ENCODE results near the gene DCUN1D3. TPM values are rescaled to one million over a fixed set of nuclear protein-coding genes. Genes with fewer than 3 reads are reported as not detected.
"Not testable (repeated sequence)": the region's sequence is repeated elsewhere in the genome, so short reads cannot be mapped to it uniquely, and the experiment has no call there.

Gene DCUN1D3
- total RNA-seq, 1 donor from 2014 or later: 14.0 TPM

DNA sequence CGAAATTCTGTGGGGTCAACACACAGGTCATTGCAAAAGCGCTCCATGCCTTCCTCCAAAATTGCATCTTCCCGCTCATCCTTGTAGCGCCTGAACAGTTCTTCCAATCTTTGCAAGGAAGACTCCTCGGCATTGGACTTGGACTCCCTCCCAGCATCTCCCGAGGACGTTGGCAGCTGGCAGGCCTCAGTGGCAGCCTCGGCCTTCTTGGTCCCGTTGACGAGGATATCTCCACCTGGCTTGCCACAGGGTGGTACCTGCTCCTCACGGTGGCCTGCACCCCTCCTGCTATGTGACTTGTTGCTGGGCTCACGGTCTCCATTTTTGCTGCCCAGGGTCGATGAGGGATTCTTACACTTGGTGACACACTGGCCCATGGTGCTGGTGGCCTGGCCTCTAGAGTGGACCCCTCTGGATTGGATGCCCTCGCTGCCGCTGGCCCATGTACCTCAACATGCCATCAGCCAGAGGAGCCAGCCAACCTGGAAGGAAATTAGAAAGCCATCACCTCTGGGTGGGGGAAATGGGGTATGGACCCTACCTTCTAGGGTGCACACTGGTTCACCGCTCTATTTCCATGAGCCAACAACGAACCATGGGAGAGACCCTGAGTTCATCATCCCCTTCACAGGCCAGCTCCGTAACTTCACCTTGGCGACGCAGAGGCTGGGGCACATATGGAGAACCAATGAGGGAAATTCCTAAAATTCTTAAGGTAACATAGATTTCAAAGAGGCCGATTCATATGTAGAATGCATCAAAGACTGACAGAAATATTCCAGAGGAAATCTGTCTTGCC is 37.8 kb downstream of the DCUN1D3 start:
- FAIRE-seq (no peak), DNase-seq (ENCODE audit: low read depth) (no peak)
- TF ChIP-seq, protein P1, sequence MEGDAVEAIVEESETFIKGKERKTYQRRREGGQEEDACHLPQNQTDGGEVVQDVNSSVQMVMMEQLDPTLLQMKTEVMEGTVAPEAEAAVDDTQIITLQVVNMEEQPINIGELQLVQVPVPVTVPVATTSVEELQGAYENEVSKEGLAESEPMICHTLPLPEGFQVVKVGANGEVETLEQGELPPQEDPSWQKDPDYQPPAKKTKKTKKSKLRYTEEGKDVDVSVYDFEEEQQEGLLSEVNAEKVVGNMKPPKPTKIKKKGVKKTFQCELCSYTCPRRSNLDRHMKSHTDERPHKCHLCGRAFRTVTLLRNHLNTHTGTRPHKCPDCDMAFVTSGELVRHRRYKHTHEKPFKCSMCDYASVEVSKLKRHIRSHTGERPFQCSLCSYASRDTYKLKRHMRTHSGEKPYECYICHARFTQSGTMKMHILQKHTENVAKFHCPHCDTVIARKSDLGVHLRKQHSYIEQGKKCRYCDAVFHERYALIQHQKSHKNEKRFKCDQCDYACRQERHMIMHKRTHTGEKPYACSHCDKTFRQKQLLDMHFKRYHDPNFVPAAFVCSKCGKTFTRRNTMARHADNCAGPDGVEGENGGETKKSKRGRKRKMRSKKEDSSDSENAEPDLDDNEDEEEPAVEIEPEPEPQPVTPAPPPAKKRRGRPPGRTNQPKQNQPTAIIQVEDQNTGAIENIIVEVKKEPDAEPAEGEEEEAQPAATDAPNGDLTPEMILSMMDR (IDR thresholded peaks at IDR 0.05; ENCODE audit: insufficient read depth, low read length, severe bottlenecking): no peak
- Histone ChIP-seq H3K4me3 (ENCODE audit: low read depth, low read length) (no peak overlapping the region), H3K36me3 (ENCODE audit: control insufficient read depth, insufficient read depth, low read length) (peaks cover 9% of the 10 kb centered on the region), H3K27me3 (ENCODE audit: control insufficient read depth, insufficient read depth, low read length) (no peaks in the 10 kb centered on the region)

DNA sequence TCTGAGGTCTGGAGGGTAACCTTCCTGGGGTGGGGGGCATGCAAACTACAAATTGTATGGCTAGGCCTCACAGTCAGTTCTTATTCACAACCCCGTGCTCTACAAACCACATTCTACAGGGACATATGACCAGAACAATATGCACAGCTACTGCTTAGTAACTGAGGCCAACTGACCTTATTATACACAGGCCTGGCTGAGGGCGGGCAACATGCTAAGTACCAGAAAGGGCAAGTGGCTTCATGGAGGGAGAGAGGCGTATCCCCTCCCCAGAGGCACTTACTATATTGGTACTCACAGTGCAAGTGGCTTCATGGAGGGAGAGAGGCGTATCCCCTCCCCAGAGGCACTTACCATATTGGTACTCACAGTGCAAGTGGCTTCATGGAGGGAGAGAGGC is 39.2 kb downstream of the DCUN1D3 start:
- H3K27me3 ChIP-seq (ENCODE audit: control insufficient read depth, insufficient read depth, low read length); H3K36me3 ChIP-seq (ENCODE audit: control insufficient read depth, insufficient read depth, low read length); FAIRE-seq; H3K4me3 ChIP-seq (ENCODE audit: low read depth, low read length); DNase-seq (ENCODE audit: low read depth): not testable (repeated sequence)

DNA sequence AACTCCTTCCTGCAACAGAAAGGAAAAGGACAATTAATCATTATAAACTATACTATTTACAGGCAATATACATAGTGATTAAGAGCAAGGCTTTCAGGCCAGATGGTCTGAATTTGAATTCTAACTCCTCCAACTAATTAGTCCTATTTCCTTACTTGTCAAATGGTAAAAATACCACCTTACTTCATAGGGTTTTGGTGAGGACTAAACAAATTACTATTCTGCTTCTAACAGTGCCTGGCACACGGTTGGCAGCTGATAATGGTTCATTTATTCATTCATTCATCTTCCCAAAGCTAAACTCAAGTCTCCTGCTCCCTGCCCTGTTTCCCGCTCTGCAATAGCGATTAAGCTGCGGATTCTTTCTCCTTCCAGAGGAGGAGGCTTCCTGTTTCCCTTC is 39.8 kb downstream of the DCUN1D3 start:
- TF ChIP-seq, protein P1 (IDR thresholded peaks at IDR 0.05; ENCODE audit: insufficient read depth, low read length, severe bottlenecking): no peak
- DNase-seq (ENCODE audit: low read depth) (no peak), FAIRE-seq (no peak)
- no peaks in the 10 kb centered on the region for H3K27me3 ChIP-seq (ENCODE audit: control insufficient read depth, insufficient read depth, low read length)
- H3K36me3 ChIP-seq (ENCODE audit: control insufficient read depth, insufficient read depth, low read length): peaks cover 9% of the 10 kb centered on the region
- no peak overlapping the region for H3K4me3 ChIP-seq (ENCODE audit: low read depth, low read length)

DNA sequence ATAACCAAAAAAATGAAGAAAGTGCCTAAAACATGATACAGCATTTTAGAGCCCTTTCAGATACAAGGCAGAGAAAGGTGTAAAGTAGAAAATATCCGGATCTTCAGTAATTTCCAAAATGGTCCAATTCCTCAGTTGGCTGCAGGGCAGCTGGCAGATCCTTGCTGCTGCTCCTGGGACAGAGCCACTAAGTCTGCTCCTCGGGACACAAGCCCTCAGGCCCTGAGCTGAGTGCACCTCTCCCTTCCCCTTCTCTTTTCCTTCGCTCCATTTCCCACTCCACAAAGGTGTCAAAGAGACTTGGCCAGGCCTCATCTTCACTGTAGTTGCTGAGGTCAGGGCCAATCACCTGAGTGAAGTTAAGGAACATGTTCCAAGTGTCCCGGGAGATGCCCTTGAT is 40.5 kb downstream of the DCUN1D3 start:
- TF ChIP-seq, protein P1 (IDR thresholded peaks at IDR 0.05; ENCODE audit: insufficient read depth, low read length, severe bottlenecking): no peak
- Histone ChIP-seq H3K27me3 (ENCODE audit: control insufficient read depth, insufficient read depth, low read length) (no peaks in the 10 kb centered on the region), H3K36me3 (ENCODE audit: control insufficient read depth, insufficient read depth, low read length) (peaks cover 9% of the 10 kb centered on the region), H3K4me3 (ENCODE audit: low read depth, low read length) (no peak overlapping the region)
- FAIRE-seq: no peak
- no peak for DNase-seq (ENCODE audit: low read depth)

DNA sequence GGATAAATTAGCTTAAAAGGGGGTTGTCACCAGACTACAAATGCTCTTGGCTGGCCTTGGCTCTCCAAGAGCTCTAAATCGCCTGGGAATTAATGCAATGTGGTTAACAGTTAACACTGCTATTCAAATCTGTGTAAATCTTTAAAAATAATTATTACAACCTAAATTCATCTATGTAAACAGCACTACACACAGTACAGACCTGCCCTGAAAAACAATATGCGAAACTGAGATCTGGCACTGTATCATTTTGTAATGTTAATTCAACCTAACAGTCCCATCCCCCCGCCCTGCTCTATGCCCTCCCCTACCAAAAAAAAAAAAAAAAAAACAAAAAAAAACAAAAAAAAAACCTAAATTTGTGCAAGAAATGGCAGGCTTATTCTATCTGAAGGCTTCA is 40.9 kb downstream of the DCUN1D3 start:
- H3K36me3 ChIP-seq (ENCODE audit: control insufficient read depth, insufficient read depth, low read length): peaks cover 9% of the 10 kb centered on the region

DNA sequence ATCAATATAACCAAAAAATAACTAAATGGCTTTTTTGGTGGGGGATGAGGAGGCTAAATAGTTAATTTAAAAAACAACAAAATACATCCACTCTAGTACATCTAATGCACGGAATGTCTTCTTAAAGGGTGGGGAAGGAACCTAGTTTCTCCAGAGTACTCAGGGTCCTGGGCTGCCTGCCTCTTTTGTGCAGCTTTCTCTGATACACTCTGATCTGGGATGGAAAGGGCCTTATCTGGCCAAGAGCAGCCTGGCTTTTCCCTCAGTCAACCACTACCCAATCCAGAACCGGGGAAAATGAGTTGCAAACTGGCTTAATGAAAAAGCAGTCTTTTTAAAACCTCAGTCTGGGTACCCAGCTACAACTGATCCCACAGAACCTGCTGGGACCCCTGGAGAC is 42.9 kb downstream of the DCUN1D3 start:
- H3K36me3 ChIP-seq (ENCODE audit: control insufficient read depth, insufficient read depth, low read length): peaks cover 8% of the 10 kb centered on the region
- TF ChIP-seq, protein P1 (IDR thresholded peaks at IDR 0.05; ENCODE audit: insufficient read depth, low read length, severe bottlenecking): no peak
- DNase-seq (ENCODE audit: low read depth) (no peak), FAIRE-seq (no peak)
- H3K27me3 ChIP-seq (ENCODE audit: control insufficient read depth, insufficient read depth, low read length): no peaks in the 10 kb centered on the region
- no peak overlapping the region for H3K4me3 ChIP-seq (ENCODE audit: low read depth, low read length)

More for the DNA sequence above, 40.9 kb downstream of the DCUN1D3 start:
- DNase-seq (ENCODE audit: low read depth) (no peak), FAIRE-seq (no peak)
- Histone ChIP-seq H3K4me3 (ENCODE audit: low read depth, low read length) (no peak overlapping the region), H3K27me3 (ENCODE audit: control insufficient read depth, insufficient read depth, low read length) (no peaks in the 10 kb centered on the region)
- TF ChIP-seq, protein P1 (IDR thresholded peaks at IDR 0.05; ENCODE audit: insufficient read depth, low read length, severe bottlenecking): no peak
